ENCODE results near the gene MMP17. TPM values are rescaled to one million over a fixed set of nuclear protein-coding genes. Genes with fewer than 3 reads are reported as not detected.

Gene MMP17
- total RNA-seq, 4 donors from 2014 or later = 0.38 to 10.1 (median 4.1) TPM

GRCh38 chr12:131852551-131853299 lies 24.5 kb downstream of the MMP17 start:
- no peak for DNase-seq

DNA sequence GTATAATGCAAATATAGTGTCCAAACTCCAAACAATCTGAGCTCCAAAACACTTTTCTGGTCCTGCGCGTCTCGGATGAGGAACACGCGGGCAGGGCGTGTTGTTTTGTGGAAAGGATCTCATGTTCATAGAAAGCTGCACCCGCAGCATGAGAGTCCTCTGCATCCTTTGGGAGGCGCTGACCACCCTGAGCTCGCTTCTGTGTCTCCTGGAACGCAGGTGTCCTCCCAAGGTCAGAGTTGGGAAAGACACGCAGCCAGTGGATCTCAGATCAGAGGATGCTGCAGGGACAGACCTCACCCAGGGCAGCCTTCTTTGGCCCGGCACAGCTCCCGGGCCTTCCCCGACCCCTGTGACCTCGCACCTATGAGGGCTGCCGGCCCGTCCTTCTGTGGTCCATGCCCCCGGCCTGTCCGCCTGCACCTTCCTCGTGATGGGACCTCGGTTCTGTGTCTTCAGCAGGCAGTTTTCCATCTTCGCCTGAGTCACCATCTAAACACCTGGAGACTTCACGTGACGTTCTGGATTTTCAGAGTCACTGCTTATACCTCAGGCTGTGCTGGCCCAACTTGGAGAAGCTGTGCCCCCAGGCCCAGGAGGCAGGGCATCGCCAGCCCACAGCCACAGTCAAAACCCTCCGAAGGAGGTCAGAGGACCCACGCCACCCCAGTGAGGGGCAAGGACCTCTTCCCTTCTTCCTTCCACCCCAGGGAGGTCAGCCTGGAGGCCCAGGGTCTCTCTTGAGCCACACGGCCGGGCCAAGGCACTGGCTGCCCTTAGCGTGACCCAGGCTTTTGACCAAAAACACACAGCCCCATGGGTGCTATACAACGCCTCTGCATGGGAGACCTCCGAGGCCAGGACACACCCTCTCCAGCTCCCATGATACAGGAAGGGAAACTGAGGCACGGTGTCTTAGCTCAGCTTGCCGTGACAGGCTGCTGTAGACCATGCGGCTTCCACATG lies 25.9 kb downstream of the MMP17 start:
- H3K27me3 ChIP-seq = no peaks in the 10 kb centered on the region
- no peak for DNase-seq
- H3K4me1 ChIP-seq = no peaks in the 10 kb centered on the region
- intact Hi-C loops (cut with DNase I) = loop anchor here (5.0 kb wide), 1 partner anchor 148 kb away; no protein-coding TSS in a partner anchor
- no peaks in the 10 kb centered on the region for H3K36me3 ChIP-seq
- TF ChIP-seq POLR2A (IDR thresholded peaks at IDR 0.05) = no peak
- TF ChIP-seq, protein P1, sequence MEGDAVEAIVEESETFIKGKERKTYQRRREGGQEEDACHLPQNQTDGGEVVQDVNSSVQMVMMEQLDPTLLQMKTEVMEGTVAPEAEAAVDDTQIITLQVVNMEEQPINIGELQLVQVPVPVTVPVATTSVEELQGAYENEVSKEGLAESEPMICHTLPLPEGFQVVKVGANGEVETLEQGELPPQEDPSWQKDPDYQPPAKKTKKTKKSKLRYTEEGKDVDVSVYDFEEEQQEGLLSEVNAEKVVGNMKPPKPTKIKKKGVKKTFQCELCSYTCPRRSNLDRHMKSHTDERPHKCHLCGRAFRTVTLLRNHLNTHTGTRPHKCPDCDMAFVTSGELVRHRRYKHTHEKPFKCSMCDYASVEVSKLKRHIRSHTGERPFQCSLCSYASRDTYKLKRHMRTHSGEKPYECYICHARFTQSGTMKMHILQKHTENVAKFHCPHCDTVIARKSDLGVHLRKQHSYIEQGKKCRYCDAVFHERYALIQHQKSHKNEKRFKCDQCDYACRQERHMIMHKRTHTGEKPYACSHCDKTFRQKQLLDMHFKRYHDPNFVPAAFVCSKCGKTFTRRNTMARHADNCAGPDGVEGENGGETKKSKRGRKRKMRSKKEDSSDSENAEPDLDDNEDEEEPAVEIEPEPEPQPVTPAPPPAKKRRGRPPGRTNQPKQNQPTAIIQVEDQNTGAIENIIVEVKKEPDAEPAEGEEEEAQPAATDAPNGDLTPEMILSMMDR (IDR thresholded peaks at IDR 0.05) = no peak
- WGBS, 2 donors = 87 to 89% methylated on average over 23 to 33 of the region's 35 CpGs
- no peaks in the 10 kb centered on the region for H3K9me3 ChIP-seq
- no peak overlapping the region for H3K4me3 ChIP-seq (replicated peaks in 1 of 3)
- H3K27ac ChIP-seq = no peak overlapping the region

More at GRCh38 chr12:131852551-131853299, 24.5 kb downstream of the MMP17 start:
- H3K36me3 ChIP-seq = no peaks in the 10 kb centered on the region
- no peak overlapping the region for H3K4me3 ChIP-seq (replicated peaks in 1 of 3)
- H3K27me3 ChIP-seq = no peaks in the 10 kb centered on the region
- 67 to 69% methylated on average over 8 to 17 of the region's 24 CpGs for WGBS, 2 donors
- no peak for TF ChIP-seq POLR2A (IDR thresholded peaks at IDR 0.05)
- TF ChIP-seq, protein P1 (IDR thresholded peaks at IDR 0.05) = no peak
- H3K9me3 ChIP-seq = no peaks in the 10 kb centered on the region
- H3K4me1 ChIP-seq = no peaks in the 10 kb centered on the region
- intact Hi-C loops (cut with DNase I) = loop anchor here (5.0 kb wide), 1 partner anchor 150 kb away; no protein-coding TSS in a partner anchor
- no peak overlapping the region for H3K27ac ChIP-seq

GRCh38 chr12:131854861-131855476 lies 26.8 kb downstream of the MMP17 start:
- no peak for DNase-seq
- H3K9me3 ChIP-seq = no peaks in the 10 kb centered on the region
- H3K4me1 ChIP-seq = peaks cover 0 to 3% of the 10 kb centered on the region in 2 donors
- no peak overlapping the region for H3K27ac ChIP-seq
- no peak overlapping the region for H3K4me3 ChIP-seq (replicated peaks in 1 of 3)
- intact Hi-C loops (cut with DNase I) = loop anchor here (5.0 kb wide), 1 partner anchor 147 kb away; no protein-coding TSS in a partner anchor
- no peaks in the 10 kb centered on the region for H3K27me3 ChIP-seq
- WGBS, 2 donors = 83 to 84% methylated on average over 8 to 16 of the region's 16 CpGs
- TF ChIP-seq, protein P1 (IDR thresholded peaks at IDR 0.05) = no peak
- TF ChIP-seq POLR2A (IDR thresholded peaks at IDR 0.05) = no peak
- no peaks in the 10 kb centered on the region for H3K36me3 ChIP-seq

DNA sequence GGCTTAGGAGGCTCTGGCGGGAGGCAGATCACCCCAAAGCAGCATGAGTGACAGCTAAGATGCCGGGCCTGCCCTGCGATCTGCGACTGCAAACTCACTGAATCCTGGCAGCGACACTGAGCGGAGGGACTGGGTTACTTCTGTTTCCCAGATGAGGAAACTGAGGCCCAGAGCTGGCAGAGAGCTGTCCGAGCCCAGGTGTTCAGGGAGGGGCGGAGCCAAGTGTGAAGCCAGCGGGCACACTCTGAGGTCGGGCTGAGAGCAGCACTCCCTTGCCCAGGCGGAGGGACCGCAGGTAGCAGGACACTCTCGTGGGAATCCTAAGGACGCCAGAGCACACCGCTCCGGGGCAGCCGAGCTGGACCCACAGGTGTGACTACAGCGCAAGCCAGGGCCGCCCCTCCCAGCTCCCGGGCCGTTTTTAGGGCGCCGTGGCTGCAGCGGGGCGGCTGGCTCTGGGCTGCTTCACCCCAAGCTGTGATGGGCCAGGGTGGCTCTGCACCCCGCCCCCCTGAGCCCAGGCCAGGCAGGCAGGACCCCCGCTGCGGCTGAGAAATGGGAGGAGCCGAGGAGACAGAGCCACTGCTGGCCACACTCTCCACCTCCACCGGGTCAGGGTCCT lies 27.4 kb downstream of the MMP17 start:
- peaks cover 0 to 4% of the 10 kb centered on the region in 2 donors for H3K4me1 ChIP-seq
- TF ChIP-seq, protein P1 (IDR thresholded peaks at IDR 0.05) = no peak
- TF ChIP-seq POLR2A (IDR thresholded peaks at IDR 0.05) = no peak
- H3K9me3 ChIP-seq = no peaks in the 10 kb centered on the region
- H3K36me3 ChIP-seq = no peaks in the 10 kb centered on the region
- H3K27me3 ChIP-seq = no peaks in the 10 kb centered on the region
- no peak for DNase-seq
- 17 to 56% methylated on average over 5 to 19 of the region's 30 CpGs for WGBS, 2 donors
- intact Hi-C loops (cut with DNase I) = no loop called here
- no peak overlapping the region for H3K27ac ChIP-seq
- no peak overlapping the region for H3K4me3 ChIP-seq (replicated peaks in 1 of 3)

All from thyroid gland (tissue), 4 donors.